Trophoblast cell (in vitro differentiated cells and primary cell): ENCODE measurements around the gene ZBTB43.

ENCODE experiments used
- DNase-seq, 2 donors: peaks; one replicate each; pipeline ENCODE4 v3.0.0-alpha.2; 2016
- H2AFZ ChIP-seq: 2 replicates; pipeline ENCODE4 v1.6.1; 2013; ENCODE audit warnings: low read length, moderate library complexity, mild to moderate bottlenecking; ENCODE audit not compliant: insufficient read depth, poor library complexity
- H2AK5ac ChIP-seq: 2 replicates; pipeline ENCODE4 v1.6.1; 2013; ENCODE audit warnings: mild to moderate bottlenecking, low read length
- H2BK120ac ChIP-seq: 2 replicates; pipeline ENCODE4 v1.6.1; 2013; ENCODE audit warnings: low read length, mild to moderate bottlenecking, moderate library complexity; ENCODE audit not compliant: insufficient read depth, poor library complexity
- H2BK12ac ChIP-seq: 2 replicates; pipeline ENCODE4 v1.6.1; 2013; ENCODE audit warnings: mild to moderate bottlenecking, low read length, moderate library complexity
- H2BK5ac ChIP-seq: 2 replicates; pipeline ENCODE4 v1.6.1; 2013; ENCODE audit warnings: low read length, low read depth, moderate library complexity, mild to moderate bottlenecking; ENCODE audit not compliant: poor library complexity
- H3K14ac ChIP-seq: 2 replicates; pipeline ENCODE4 v1.6.1; 2013; ENCODE audit warnings: mild to moderate bottlenecking, low read length
- H3K18ac ChIP-seq: 2 replicates; pipeline ENCODE4 v1.6.1; 2013; ENCODE audit warnings: mild to moderate bottlenecking, low read length
- H3K23ac ChIP-seq: 2 replicates; pipeline ENCODE4 v1.6.1; 2013; ENCODE audit warnings: low read length
- H3K27ac ChIP-seq: 2 replicates; pipeline ENCODE4 v1.5.1; 2013; ENCODE audit warnings: low read depth, mild to moderate bottlenecking, inconsistent platforms, low read length, moderate library complexity
- H3K27me3 ChIP-seq: 2 replicates; pipeline ENCODE4 v1.6.1; 2013; ENCODE audit warnings: inconsistent platforms, mild to moderate bottlenecking, low read length, moderate library complexity; ENCODE audit not compliant: insufficient read depth
- H3K36me3 ChIP-seq, 2 experiments: 1 replicate in 1 of 2; 2 replicates in 1 of 2; pipeline ENCODE4 v1.6.1; 2013; ENCODE audit warnings: low read length in 2 of 2, mild to moderate bottlenecking in 2 of 2, moderate library complexity in 1 of 2; ENCODE audit not compliant: insufficient read depth in 2 of 2, control insufficient read depth in 1 of 2
- H3K4ac ChIP-seq: 2 replicates; pipeline ENCODE4 v1.6.1; 2013; ENCODE audit warnings: low read depth, mild to moderate bottlenecking, low read length, moderate library complexity
- H3K4me1 ChIP-seq, 2 experiments: 1 replicate in 1 of 2; 2 replicates in 1 of 2; pipeline ENCODE4 v1.6.1; 2013; ENCODE audit warnings: low read length in 2 of 2, mild to moderate bottlenecking in 2 of 2, moderate library complexity in 1 of 2; ENCODE audit not compliant: insufficient read depth in 2 of 2, control insufficient read depth in 1 of 2
- H3K4me2 ChIP-seq: 2 replicates; pipeline ENCODE4 v1.6.1; 2013; ENCODE audit warnings: inconsistent platforms, mild to moderate bottlenecking, low read length, moderate library complexity
- H3K4me3 ChIP-seq: 2 replicates; pipeline ENCODE4 v1.5.1; 2013; ENCODE audit warnings: mild to moderate bottlenecking, low read depth, low read length, inconsistent platforms
- H3K79me1 ChIP-seq: one replicate; pipeline ENCODE4 v1.6.1; 2013; ENCODE audit warnings: low read length
- H3K79me2 ChIP-seq: 2 replicates; pipeline ENCODE4 v1.6.1; 2013; ENCODE audit warnings: low read length, mild to moderate bottlenecking; ENCODE audit not compliant: control insufficient read depth, insufficient read depth, poor library complexity
- H3K9ac ChIP-seq: 2 replicates; pipeline ENCODE4 v1.6.1; 2013; ENCODE audit warnings: mild to moderate bottlenecking, low read length
- H3K9me3 ChIP-seq: 2 replicates; pipeline ENCODE4 v1.6.1; 2013; ENCODE audit warnings: low read depth, mild to moderate bottlenecking, control low read depth, inconsistent platforms, low read length; ENCODE audit not compliant: insufficient read depth
- H4K12ac ChIP-seq: 2 replicates; pipeline ENCODE4 v1.6.1; 2013; ENCODE audit warnings: low read depth, mild to moderate bottlenecking, low read length, moderate library complexity
- H4K8ac ChIP-seq: 2 replicates; pipeline ENCODE4 v1.6.1; 2013; ENCODE audit warnings: low read depth, mild to moderate bottlenecking, low read length, moderate library complexity
- H4K91ac ChIP-seq: one replicate; pipeline ENCODE4 v1.6.1; 2013; ENCODE audit warnings: low read depth, mild to moderate bottlenecking, low read length, moderate library complexity
- WGBS: extraction: QIAGEN DNeasy Blood & Tissue Kit; methylation state at CpG from one replicate; pipeline ENCODE4 v1.1.7; 2013; ENCODE audit warnings: missing lambda C conversion rate; ENCODE audit not compliant: insufficient read length, insufficient coverage; ENCODE audit errors: extremely low coverage; 5-methylcytosine and 5-hydroxymethylcytosine counted together

The ZBTB43 gene

DNA sequence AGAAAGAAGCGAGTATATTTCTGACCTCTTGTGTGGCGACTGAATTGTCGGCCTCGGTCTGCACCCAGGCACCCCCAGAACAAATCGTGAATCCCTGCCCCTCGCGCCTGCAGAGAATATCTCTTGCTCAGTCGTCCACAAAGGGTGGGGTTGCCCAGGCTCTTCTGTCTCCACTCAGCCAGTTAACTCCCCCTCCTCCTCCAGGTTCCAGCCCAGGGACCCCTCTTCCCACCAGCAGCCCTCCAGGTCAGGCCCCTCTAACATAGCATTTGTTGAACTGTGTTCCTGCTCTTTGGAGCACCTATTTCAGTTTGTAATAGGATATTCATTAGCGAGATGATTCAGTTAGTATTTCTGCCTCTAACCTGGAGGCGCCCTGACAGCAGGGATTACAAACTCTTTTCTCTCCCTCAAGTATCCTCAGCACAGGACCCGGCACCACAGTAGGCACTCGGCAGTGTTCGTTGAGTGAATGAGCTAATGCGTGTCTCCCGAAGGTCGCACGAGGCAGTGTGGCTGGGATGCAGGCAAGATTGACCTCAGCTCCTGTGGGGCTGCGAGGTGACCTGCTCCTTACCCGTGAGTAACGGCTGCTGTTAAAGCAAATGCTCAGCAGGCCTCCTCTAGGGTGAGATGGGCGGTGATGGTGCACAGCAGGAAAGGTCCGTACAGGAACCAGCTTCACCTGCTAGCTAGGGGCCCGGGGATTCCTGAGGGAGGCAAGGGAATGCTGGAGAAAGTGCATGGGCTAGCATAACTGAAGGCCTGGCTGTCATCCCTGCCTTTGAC is 81.4 kb downstream of the ZBTB43 start:
- no peak overlapping the region for H2BK5ac ChIP-seq

DNA sequence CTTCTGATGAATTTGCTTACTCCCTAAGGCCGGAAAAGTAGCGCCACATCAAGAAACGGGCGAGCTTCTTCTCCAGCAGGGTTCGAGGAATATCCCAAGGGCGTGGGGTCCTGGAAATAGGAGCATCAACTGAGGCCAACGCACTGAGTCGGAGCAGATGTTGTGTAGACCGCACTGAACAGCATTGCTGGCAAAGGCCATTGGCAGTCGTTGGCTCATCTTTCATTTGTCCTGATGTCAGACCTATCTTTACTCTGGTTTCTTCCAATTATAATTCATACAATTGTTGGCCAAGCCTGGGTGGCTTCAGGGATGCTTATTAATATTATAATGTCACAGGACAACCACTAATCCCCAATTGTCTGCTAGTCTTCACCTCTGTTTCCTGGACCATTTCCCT is 82.1 kb downstream of the ZBTB43 start:
- Histone ChIP-seq H2BK12ac (no peak overlapping the region), H3K4me2 (no peak overlapping the region), H3K36me3 (peaks cover 5 to 8% of the 10 kb centered on the region in 2 experiments), H3K9ac (no peak overlapping the region), H2AK5ac (no peak overlapping the region), H3K27me3 (no peaks in the 10 kb centered on the region), H3K18ac (no peak overlapping the region), H4K91ac (no peak overlapping the region), H3K14ac (no peak overlapping the region), H3K4me3 (no peak overlapping the region), H3K79me2 (no peaks in the 10 kb centered on the region), H3K23ac (no peak overlapping the region), H3K4me1 (no peaks in the 10 kb centered on the region), H2BK5ac (no peak overlapping the region), H3K27ac (no peak overlapping the region), H3K79me1 (no peaks in the 10 kb centered on the region), H4K12ac (no peak overlapping the region), H3K9me3 (peaks cover 2% of the 10 kb centered on the region), H4K8ac (no peak overlapping the region), H3K4ac (no peak overlapping the region), H2AFZ (no peak overlapping the region), H2BK120ac (no peak overlapping the region)
- no CpG with 5 or more reads among the region's 10 CpGs for WGBS
- no peak for DNase-seq

More for the DNA sequence above, 81.4 kb downstream of the ZBTB43 start:
- Histone ChIP-seq H2BK120ac (no peak overlapping the region), H3K79me1 (no peaks in the 10 kb centered on the region), H3K79me2 (no peaks in the 10 kb centered on the region), H2BK12ac (no peak overlapping the region), H3K4me1 (no peaks in the 10 kb centered on the region), H3K4ac (no peak overlapping the region), H3K23ac (no peak overlapping the region), H3K9ac (no peak overlapping the region), H2AFZ (no peak overlapping the region), H3K18ac (no peak overlapping the region), H3K4me3 (no peak overlapping the region), H3K9me3 (peaks cover 2% of the 10 kb centered on the region), H4K91ac (no peak overlapping the region), H4K12ac (no peak overlapping the region), H3K14ac (no peak overlapping the region), H3K36me3 (peaks cover 5 to 8% of the 10 kb centered on the region in 2 experiments), H3K4me2 (no peak overlapping the region), H3K27me3 (no peaks in the 10 kb centered on the region), H3K27ac (no peak overlapping the region), H4K8ac (no peak overlapping the region), H2AK5ac (no peak overlapping the region)
- no peak for DNase-seq
- WGBS: no CpG with 5 or more reads among the region's 23 CpGs
